Endodermal cell (in vitro differentiated cells): ENCODE data around the gene POR. TPM values are rescaled to one million over a fixed set of nuclear protein-coding genes. Genes with fewer than 3 reads are reported as not detected.

ENCODE experiments used
- DNase-seq: peaks from one replicate; pipeline ENCODE4 v3.0.0-alpha.2; 2017
- H3K27ac ChIP-seq: 2 replicates; pipeline ENCODE4 v1.5.1; 2013; ENCODE audit warnings: mild to moderate bottlenecking, low read depth, low read length, moderate library complexity
- H3K27me3 ChIP-seq: 2 replicates; pipeline ENCODE4 v1.6.1; 2013; ENCODE audit warnings: mild to moderate bottlenecking, low read length, moderate library complexity; ENCODE audit not compliant: insufficient read depth, control insufficient read depth, poor library complexity, severe bottlenecking
- H3K36me3 ChIP-seq: 2 replicates; pipeline ENCODE4 v1.7.0; 2013; ENCODE audit warnings: mild to moderate bottlenecking, low read length, moderate library complexity; ENCODE audit not compliant: control insufficient read depth, insufficient read depth
- H3K4me1 ChIP-seq: one replicate; pipeline ENCODE4 v1.7.0; 2013; ENCODE audit warnings: low read length; ENCODE audit not compliant: control insufficient read depth, insufficient read depth
- H3K4me3 ChIP-seq: 2 replicates; pipeline ENCODE4 v1.5.1; 2013; ENCODE audit warnings: mild to moderate bottlenecking, low read length, moderate library complexity
- H3K9ac ChIP-seq: 2 replicates; pipeline ENCODE4 v1.6.1; 2013; ENCODE audit warnings: mild to moderate bottlenecking, low read length, moderate library complexity; ENCODE audit not compliant: poor library complexity, severe bottlenecking; ENCODE audit errors: extremely low read depth
- H3K9me3 ChIP-seq: 2 replicates; pipeline ENCODE4 v1.6.1; 2013; ENCODE audit warnings: mild to moderate bottlenecking, low read length, moderate library complexity; ENCODE audit not compliant: control insufficient read depth
- H3K27ac Mint-ChIP-seq: 2 replicates; pipeline ENCODE4 v1.8.0; 2020; ENCODE audit warnings: mixed read lengths
- H3K27me3 Mint-ChIP-seq: 2 replicates; pipeline ENCODE4 v1.8.0; 2021; ENCODE audit warnings: mild to moderate bottlenecking, mixed read lengths; ENCODE audit not compliant: insufficient read depth
- H3K36me3 Mint-ChIP-seq: 2 replicates; pipeline ENCODE4 v1.8.0; 2020; ENCODE audit warnings: low read depth, mixed read lengths
- H3K4me1 Mint-ChIP-seq: 2 replicates; pipeline ENCODE4 v1.8.0; 2020; ENCODE audit warnings: mixed read lengths
- H3K4me3 Mint-ChIP-seq: 2 replicates; pipeline ENCODE4 v1.8.0; 2020; ENCODE audit warnings: mild to moderate bottlenecking, moderate library complexity, mixed read lengths
- H3K9me3 Mint-ChIP-seq: 2 replicates; pipeline ENCODE4 v1.8.0; 2020; ENCODE audit warnings: mild to moderate bottlenecking, mixed read lengths
- WGBS, 2 experiments: methylation state at CpG; one replicate each; pipeline versions ENCODE4 v1.1.5 to v1.1.7; 2013; ENCODE audit warnings: missing lambda C conversion rate in 2 of 2, mixed read lengths in 1 of 2; ENCODE audit not compliant: insufficient coverage in 1 of 2, insufficient read length in 1 of 2; 5-methylcytosine and 5-hydroxymethylcytosine counted together
- microRNA-seq: library from miRNA; unstranded; fragments of <30 nt; microRNA quantifications from one replicate; pipeline ENCODE4 v1.2.0, GENCODE V29; 2020; ENCODE audit warnings: borderline microRNAs expressed
- total RNA-seq, 2 donors: library from RNA; stranded (reverse); fragmentation: NEBNext Ultra II Directional in 1 of 2; extraction: Animal tissue kit (Norgen Biotek cat#: 25700) in 1 of 2; gene quantifications; 2 replicates in 1 of 2; 3 replicates in 1 of 2; pipeline ENCODE4 v1.2.1, GENCODE V29; 2021
- TF ChIP-seq, protein P1 (sequence below): fragments of 200-600 bp; sonication (generic); conservative IDR thresholded peaks from 2 replicates; pipeline ENCODE4 v1.5.0; 2021; ENCODE audit warnings: antibody characterized with exemption, mild to moderate bottlenecking

POR gene
- total RNA-seq, 2 donors from 2014 or later = 85.2 to 92.9 TPM

DNA sequence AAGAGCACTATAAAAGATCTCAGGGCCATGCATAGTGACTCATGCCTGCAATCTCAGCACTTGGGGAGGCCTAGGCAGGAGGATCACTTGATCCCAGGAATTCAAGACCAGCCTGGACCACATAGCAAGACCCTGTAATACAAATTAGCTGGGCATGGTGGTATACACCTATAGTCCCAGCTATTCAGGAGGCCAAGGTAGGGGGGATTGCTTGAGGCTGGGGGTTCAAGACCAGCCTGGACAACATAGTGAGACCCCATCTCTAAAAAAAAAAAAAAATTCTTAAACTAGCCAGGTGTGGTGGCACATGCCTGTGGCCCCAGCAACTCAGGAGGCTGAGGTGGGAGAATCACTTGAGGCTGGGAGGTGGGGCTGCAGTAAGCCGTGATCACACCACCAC, 117.0 kb downstream of the POR start:
- WGBS, 2 experiments = 88% methylated on average over 1 of the region's 1 CpG; no CpG with 5 or more reads in 1 of the 2 experiments
- Histone ChIP-seq H3K27ac (no peak overlapping the region), H3K4me3 (no peak overlapping the region), H3K9ac (no peak overlapping the region), H3K4me1 (no peaks in the 10 kb centered on the region), H3K9me3 (peaks cover 5% of the 10 kb centered on the region), H3K36me3 (peaks cover 24% of the 10 kb centered on the region), H3K27me3 (no peaks in the 10 kb centered on the region)
- Mint-ChIP-seq H3K4me3 (no peak overlapping the region), H3K27me3 (no peaks in the 10 kb centered on the region), H3K36me3 (peaks cover 39% of the 10 kb centered on the region), H3K4me1 (no peaks in the 10 kb centered on the region), H3K9me3 (peaks cover 5% of the 10 kb centered on the region), H3K27ac (no peak overlapping the region)
- TF ChIP-seq, protein P1, sequence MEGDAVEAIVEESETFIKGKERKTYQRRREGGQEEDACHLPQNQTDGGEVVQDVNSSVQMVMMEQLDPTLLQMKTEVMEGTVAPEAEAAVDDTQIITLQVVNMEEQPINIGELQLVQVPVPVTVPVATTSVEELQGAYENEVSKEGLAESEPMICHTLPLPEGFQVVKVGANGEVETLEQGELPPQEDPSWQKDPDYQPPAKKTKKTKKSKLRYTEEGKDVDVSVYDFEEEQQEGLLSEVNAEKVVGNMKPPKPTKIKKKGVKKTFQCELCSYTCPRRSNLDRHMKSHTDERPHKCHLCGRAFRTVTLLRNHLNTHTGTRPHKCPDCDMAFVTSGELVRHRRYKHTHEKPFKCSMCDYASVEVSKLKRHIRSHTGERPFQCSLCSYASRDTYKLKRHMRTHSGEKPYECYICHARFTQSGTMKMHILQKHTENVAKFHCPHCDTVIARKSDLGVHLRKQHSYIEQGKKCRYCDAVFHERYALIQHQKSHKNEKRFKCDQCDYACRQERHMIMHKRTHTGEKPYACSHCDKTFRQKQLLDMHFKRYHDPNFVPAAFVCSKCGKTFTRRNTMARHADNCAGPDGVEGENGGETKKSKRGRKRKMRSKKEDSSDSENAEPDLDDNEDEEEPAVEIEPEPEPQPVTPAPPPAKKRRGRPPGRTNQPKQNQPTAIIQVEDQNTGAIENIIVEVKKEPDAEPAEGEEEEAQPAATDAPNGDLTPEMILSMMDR = no peak
- DNase-seq = no peak

Small RNAs within 50 kb of the gene (microRNA-seq; reads per million reads assigned to microRNA genes)
- not detected for gene MIR4651

Other genes with a start within 250 kb of the POR start
- 10 to 100 TPM; 64.7 to 70.0 TPM for gene HIP1, start 176.2 kb upstream of the POR start, total RNA-seq
- 1 to 10 TPM; 1.2 to 2.9 TPM for gene CCL26, start 142.9 kb upstream of the POR start, total RNA-seq
- gene CCL24, start 101.3 kb upstream of the POR start, total RNA-seq = not detected
- 10 to 100 TPM; 51.6 to 68.9 TPM for gene RHBDD2, start 36.1 kb upstream of the POR start, total RNA-seq
- gene TMEM120A, start 79.4 kb downstream of the POR start, total RNA-seq = 10 to 100 TPM; 18.8 to 19.1 TPM
- 10 to 100 TPM; 69.8 to 72.0 TPM for gene STYXL1, start 132.8 kb downstream of the POR start, total RNA-seq
- gene MDH2, start 133.0 kb downstream of the POR start, total RNA-seq = 100 to 1,000 TPM; 211 to 253 TPM